Subcutaneous adipose tissue (tissue), 4 donors: ENCODE results near the gene KLHL6. TPM values are rescaled to one million over a fixed set of nuclear protein-coding genes. Genes with fewer than 3 reads are reported as not detected.

Experiments
- CTCF ChIP-seq: fragments of 450-650 bp; IDR thresholded peaks from one replicate; pipeline ENCODE4 v1.5.1; 2016; ENCODE audit warnings: low read depth, mild to moderate bottlenecking, control low read depth, antibody characterized with exemption, moderate library complexity
- total RNA-seq, 4 donors: library from RNA; depleted of rRNA; stranded (reverse); fragments of >200 nt; gene quantifications; one replicate each; pipeline ENCODE4 v1.1.0, GENCODE V29; 2016

The KLHL6 gene
- total RNA-seq, 4 donors from 2014 or later: 2.4 to 18.7 (median 3.4) TPM

GRCh38 chr3:183517607-183518006 is 37.9 kb downstream of the KLHL6 start:
- no peak for TF ChIP-seq CTCF

GRCh38 chr3:183515968-183516851 is 39.3 kb downstream of the KLHL6 start:
- no peak for TF ChIP-seq CTCF

- no peak for TF ChIP-seq CTCF
Measured at GRCh38 chr3:183514021-183514420, 41.5 kb downstream of the KLHL6 start.

GRCh38 chr3:183513046-183513706 is 42.3 kb downstream of the KLHL6 start:
- TF ChIP-seq CTCF: no peak

GRCh38 chr3:183508821-183509220 is 46.7 kb downstream of the KLHL6 start:
- no peak for TF ChIP-seq CTCF

- no peak for TF ChIP-seq CTCF
Measured at GRCh38 chr3:183507551-183507950, 48.0 kb downstream of the KLHL6 start.

GRCh38 chr3:183506674-183507320 is 48.7 kb downstream of the KLHL6 start:
- TF ChIP-seq CTCF: no peak
